Right cardiac atrium (tissue), 5 donors: ENCODE data around the gene AKT1S1. TPM values are rescaled to one million over a fixed set of nuclear protein-coding genes. Genes with fewer than 3 reads are reported as not detected.

ENCODE experiments used
- ATAC-seq, 2 donors: fragments of 200-7000 bp; cut with Tn5 transposase; one replicate each; pipeline versions ENCODE4 v1.8.0 to v1.9.1; 2020; ENCODE audit warnings: moderate library complexity in 2 of 2, mild to moderate bottlenecking in 1 of 2
- DNase-seq, 3 donors: peaks; one replicate each; pipeline ENCODE4 v3.0.0-alpha.2; 2020
- H3K27ac ChIP-seq: one replicate; pipeline ENCODE4 v1.5.1; 2013; ENCODE audit warnings: mild to moderate bottlenecking, low read length, control low read depth, moderate library complexity
- H3K27me3 ChIP-seq: one replicate; pipeline ENCODE4 v1.6.1; 2013; ENCODE audit not compliant: control insufficient read depth, insufficient read depth
- H3K4me1 ChIP-seq: one replicate; pipeline ENCODE4 v1.6.1; 2013; ENCODE audit warnings: low read length; ENCODE audit not compliant: control insufficient read depth, insufficient read depth
- H3K4me3 ChIP-seq: one replicate; pipeline ENCODE4 v1.5.1; 2013; ENCODE audit warnings: low read length, control low read depth
- H3K9me3 ChIP-seq: one replicate; pipeline ENCODE4 v1.6.1; 2013; ENCODE audit warnings: low read length; ENCODE audit not compliant: control insufficient read depth
- WGBS: extraction: QIAGEN DNeasy Blood & Tissue Kit; methylation state at CpG from one replicate; pipeline ENCODE4 v1.1.7; 2013; 5-methylcytosine and 5-hydroxymethylcytosine counted together
- intact Hi-C, 4 donors: fragments of 100-400 bp; cut with DNase I; formaldehyde crosslinking; loops; one replicate each; pipeline versions ENCODE4 v1.11.0 to v1.14.0; 2022 to 2023
- polyA plus RNA-seq: library from polyadenylated mRNA; stranded (reverse); fragments of 200-250 nt; gene quantifications from one replicate; pipeline ENCODE4 v1.2.3, GENCODE V29; 2013
- total RNA-seq, 4 donors: library from RNA; stranded (reverse); fragmentation: NEBNext Ultra II Directional; extraction: Animal tissue kit (Norgen Biotek cat#: 25700); gene quantifications; one replicate each; pipeline ENCODE4 v1.2.1, GENCODE V29; 2021
- donor health status: healthy with polysubstance abuse.
- donor health status: DM: no; HTN: yes; CAD: no.
- donor health status: DM: no; HTN: no; CAD: no.
- donor health status: DM: no; HTN: yes; CAD: no; lungs with severe emphysema.
- donor health status: DM: yes; HTN: yes; CAD: no.

The AKT1S1 gene
- total and polyA plus RNA-seq, 5 donors, result 32.4 to 40.2 (median 36.4) TPM

DNA sequence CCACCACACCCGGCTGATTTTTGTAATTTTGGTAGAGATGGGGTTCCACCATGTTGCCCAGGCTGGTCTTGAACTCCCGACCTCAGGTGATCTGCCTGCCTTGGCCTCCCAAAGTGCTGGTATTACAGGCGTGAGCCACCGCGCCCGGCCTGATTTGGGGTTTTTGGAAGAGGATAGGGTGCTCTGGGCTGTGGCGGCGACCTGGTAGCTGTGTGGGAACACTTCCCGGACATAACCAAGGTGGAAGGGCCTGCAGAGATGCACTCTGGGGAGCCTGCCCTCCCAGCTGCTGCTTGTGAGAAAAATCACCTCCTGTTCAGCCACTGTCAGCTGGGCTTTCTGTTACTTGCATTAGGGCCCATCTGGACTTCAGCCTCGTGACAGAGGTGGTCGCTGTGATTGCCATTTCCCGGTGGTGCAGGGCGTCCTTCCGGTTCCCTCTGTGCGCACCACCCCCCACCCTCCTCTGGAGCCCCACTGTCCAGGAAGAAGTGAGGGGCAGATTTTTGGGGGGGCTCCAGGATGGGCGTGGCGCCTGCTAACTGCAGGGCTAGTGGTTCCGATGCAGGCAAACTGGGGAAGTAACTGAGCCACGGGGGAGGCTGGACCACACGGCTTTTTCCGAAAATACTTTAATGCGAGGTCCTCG is 12.0 kb upstream of the AKT1S1 start:
- no peaks in the 10 kb centered on the region for H3K4me1 ChIP-seq
- WGBS, result 89% methylated on average over 23 of the region's 23 CpGs
- ATAC-seq, result no peak
- no peaks in the 10 kb centered on the region for H3K27me3 ChIP-seq
- no peak overlapping the region for H3K4me3 ChIP-seq
- DNase-seq, result peak in 2 of 3 donors; percentile 61 to 68
- no peaks in the 10 kb centered on the region for H3K9me3 ChIP-seq
- intact Hi-C loops, result no loop called here
- no peak overlapping the region for H3K27ac ChIP-seq

- Histone ChIP-seq H3K4me3 (no peak overlapping the region), H3K4me1 (no peaks in the 10 kb centered on the region), H3K27me3 (no peaks in the 10 kb centered on the region), H3K27ac (no peak overlapping the region), H3K9me3 (no peaks in the 10 kb centered on the region)
- peak in 2 of 3 donors; percentile 49 to 56 for DNase-seq
- 90% methylated on average over 18 of the region's 18 CpGs for WGBS
- no peak for ATAC-seq
- intact Hi-C loops, result no loop called here
Measured at GRCh38 chr19:49888510-49888824, 11.3 kb upstream of the AKT1S1 start.

GRCh38 chr19:49887665-49888509 is 10.7 kb upstream of the AKT1S1 start:
- H3K9me3 ChIP-seq, result no peaks in the 10 kb centered on the region
- H3K4me3 ChIP-seq, result no peak overlapping the region
- no peak overlapping the region for H3K27ac ChIP-seq
- WGBS, result 87% methylated on average over 54 of the region's 54 CpGs
- H3K27me3 ChIP-seq, result no peaks in the 10 kb centered on the region
- H3K4me1 ChIP-seq, result no peaks in the 10 kb centered on the region
- ATAC-seq (no peak), DNase-seq (peak in 2 of 3 donors; percentile 40 to 62)
- intact Hi-C loops, result no loop called here

GRCh38 chr19:49887037-49887664 is 10.0 kb upstream of the AKT1S1 start:
- Histone ChIP-seq H3K27ac (no peak overlapping the region), H3K9me3 (no peaks in the 10 kb centered on the region), H3K4me3 (no peak overlapping the region), H3K27me3 (no peaks in the 10 kb centered on the region), H3K4me1 (no peaks in the 10 kb centered on the region)
- peak in 2 of 3 donors; percentile 38 to 70 for DNase-seq
- WGBS, result 66% methylated on average over 23 of the region's 23 CpGs
- no peak for ATAC-seq
- intact Hi-C loops, result no loop called here

DNA sequence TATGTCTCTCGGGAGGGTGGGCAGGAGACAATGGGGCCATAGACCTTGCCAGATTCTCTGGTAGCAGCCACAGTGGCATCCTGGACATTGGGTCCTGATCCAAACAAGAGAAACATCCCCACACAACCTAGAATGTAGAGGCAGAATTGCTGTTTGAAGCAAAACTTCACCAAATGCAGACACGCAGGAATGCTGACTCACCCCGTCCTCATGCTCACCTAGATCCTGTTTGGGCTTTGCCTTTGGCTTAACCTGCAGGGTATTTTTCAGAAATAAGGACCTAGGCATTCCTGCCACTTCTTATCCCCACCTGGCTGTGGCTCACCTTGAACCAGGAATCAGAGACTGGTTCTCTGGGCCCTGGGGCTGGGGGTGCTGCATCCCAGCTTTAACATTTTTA is 7.6 kb upstream of the AKT1S1 start:
- DNase-seq (no peak), ATAC-seq (no peak)
- intact Hi-C loops, result no loop called here
- Histone ChIP-seq H3K27me3 (no peaks in the 10 kb centered on the region), H3K27ac (no peak overlapping the region), H3K4me1 (no peaks in the 10 kb centered on the region), H3K9me3 (no peaks in the 10 kb centered on the region), H3K4me3 (no peak overlapping the region)
- WGBS, result 90% methylated on average over 3 of the region's 3 CpGs

GRCh38 chr19:49884109-49884508 is 7.0 kb upstream of the AKT1S1 start:
- 94% methylated on average over 18 of the region's 18 CpGs for WGBS
- no peaks in the 10 kb centered on the region for H3K4me1 ChIP-seq
- no peak for ATAC-seq
- peak in 2 of 3 donors; percentile 43 to 60 for DNase-seq
- no peaks in the 10 kb centered on the region for H3K27me3 ChIP-seq
- intact Hi-C loops, result no loop called here
- H3K27ac ChIP-seq, result no peak overlapping the region
- no peaks in the 10 kb centered on the region for H3K9me3 ChIP-seq
- no peak overlapping the region for H3K4me3 ChIP-seq

DNA sequence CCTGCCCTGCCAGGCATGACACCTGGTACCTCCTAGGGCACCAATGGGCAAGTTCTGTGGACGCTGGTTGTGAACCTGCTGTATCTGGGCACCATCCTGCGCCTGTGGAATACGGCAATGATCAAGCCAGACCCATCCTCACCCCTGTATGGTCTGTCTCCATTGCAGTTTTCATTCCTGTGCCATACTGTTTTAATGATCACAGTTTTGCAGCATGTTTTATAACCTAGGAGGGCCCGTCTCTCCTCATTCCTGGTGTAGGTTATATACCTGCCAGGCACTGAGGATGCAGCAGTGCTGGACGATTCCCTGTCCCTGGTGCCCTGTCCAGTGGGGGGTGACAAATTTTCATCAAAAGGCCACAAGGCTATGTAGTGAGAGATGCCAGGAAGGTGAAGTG is 5.9 kb upstream of the AKT1S1 start:
- ATAC-seq (no peak), DNase-seq (no peak)
- 99% methylated on average over 5 of the region's 5 CpGs for whole genome bisulfite sequencing
- Histone ChIP-seq H3K9me3 (no peaks in the 10 kb centered on the region), H3K4me3 (no peak overlapping the region), H3K27me3 (no peaks in the 10 kb centered on the region), H3K27ac (no peak overlapping the region), H3K4me1 (no peaks in the 10 kb centered on the region)
- intact Hi-C loops, result no loop called here

DNA sequence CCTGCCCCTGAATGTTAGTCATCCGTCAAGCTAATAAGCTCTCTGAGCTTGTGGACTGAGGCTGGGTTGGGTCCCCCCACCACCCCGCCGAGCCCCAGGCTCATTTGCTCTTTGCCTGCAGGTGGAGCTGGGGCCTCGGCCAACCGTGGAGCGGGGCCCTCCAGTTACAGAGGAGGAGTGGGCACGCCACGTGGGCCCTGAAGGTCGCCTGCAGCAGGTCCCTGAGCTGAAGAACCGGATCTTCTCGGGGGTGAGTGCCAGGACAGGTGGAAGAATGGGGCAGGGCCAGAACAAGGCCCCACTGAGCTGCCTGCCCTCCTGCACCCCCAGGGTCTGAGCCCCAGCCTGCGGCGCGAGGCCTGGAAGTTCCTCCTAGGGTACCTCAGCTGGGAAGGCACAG is 5.5 kb upstream of the AKT1S1 start:
- H3K9me3 ChIP-seq, result no peaks in the 10 kb centered on the region
- intact Hi-C loops, result no loop called here
- DNase-seq (peak in 1 of 3 donors; percentile 39), ATAC-seq (no peak)
- no peaks in the 10 kb centered on the region for H3K27me3 ChIP-seq
- whole genome bisulfite sequencing, result 98% methylated on average over 14 of the region's 14 CpGs
- H3K4me3 ChIP-seq, result no peak overlapping the region
- no peaks in the 10 kb centered on the region for H3K4me1 ChIP-seq
- H3K27ac ChIP-seq, result no peak overlapping the region

DNA sequence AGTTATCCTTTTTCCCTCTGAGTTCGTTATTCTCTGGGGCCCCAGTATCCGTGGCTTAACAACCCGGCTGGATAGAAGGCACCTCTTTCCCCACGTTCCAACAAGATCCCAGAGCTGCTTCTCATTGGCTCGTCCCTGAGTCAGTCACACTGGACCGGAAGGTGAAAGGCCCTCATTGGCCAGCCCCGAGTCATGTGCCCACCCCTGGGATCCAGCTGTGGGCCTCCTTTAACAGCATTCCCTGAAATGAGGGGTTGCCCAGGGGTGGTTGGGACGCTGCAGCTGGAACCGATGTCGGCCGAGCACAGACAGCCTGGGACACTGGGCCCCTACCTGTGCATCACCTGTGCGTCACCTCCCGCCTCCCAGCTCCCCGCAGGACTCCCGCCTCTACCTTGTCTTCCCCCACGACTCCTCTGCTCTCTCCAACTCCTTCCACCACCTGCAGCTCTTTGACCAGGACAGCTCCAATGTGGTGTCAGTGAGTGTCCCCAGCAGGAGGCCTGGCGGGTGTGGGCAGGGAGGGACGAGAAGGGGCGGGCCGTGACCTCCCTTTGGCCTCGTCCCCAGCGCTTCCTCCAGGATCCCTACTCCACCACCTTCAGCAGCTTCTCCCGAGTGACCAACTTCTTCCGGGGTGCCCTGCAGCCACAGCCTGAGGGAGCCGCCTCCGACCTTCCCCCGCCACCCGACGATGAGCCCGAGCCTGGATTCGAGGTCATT is 4.7 kb upstream of the AKT1S1 start:
- Histone ChIP-seq H3K27me3 (no peaks in the 10 kb centered on the region), H3K27ac (no peak overlapping the region), H3K4me3 (no peak overlapping the region), H3K4me1 (no peaks in the 10 kb centered on the region), H3K9me3 (no peaks in the 10 kb centered on the region)
- intact Hi-C loops, result no loop called here
- DNase-seq (peak in 1 of 3 donors; percentile 44), ATAC-seq (no peak)
- 83% methylated on average over 31 of the region's 31 CpGs for WGBS

DNA sequence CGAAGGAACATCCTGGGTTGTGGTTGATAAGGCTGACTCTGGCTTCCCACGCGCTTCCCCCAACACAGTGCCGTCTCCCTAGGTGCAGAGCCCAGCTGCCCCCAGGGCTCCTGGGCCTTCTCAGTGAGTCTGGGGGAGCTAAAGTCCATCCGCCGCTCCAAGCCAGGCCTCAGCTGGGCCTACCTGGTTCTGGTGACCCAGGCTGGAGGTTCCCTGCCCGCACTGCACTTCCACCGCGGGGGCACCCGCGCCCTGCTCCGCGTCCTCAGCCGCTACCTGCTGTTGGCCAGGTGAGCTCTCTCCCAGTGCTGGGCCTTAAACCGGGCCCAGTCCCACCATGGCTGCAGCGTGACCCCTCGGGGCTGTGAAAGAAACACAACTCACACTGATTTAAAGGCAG is 4.0 kb upstream of the AKT1S1 start:
- Histone ChIP-seq H3K27ac (no peak overlapping the region), H3K4me1 (no peaks in the 10 kb centered on the region), H3K9me3 (no peaks in the 10 kb centered on the region), H3K27me3 (no peaks in the 10 kb centered on the region), H3K4me3 (no peak overlapping the region)
- no peak for ATAC-seq
- WGBS, result 94% methylated on average over 17 of the region's 17 CpGs
- peak in 2 of 3 donors; percentile 54 to 57 for DNase-seq
- intact Hi-C loops, result no loop called here
